AML-193 (cell line): ENCODE measurements around the gene GYPC.
A peak's percentile ranks its signal among the peaks of the same experiment; 100 is the strongest.
"Not testable (repeated sequence)": the region's sequence is repeated elsewhere in the genome, so short reads cannot be mapped to it uniquely, and the experiment has no call there.

Source experiments
- DNase-seq, 2 experiments: peaks; one replicate each; lab custom pipeline; 2025; lab: John Stamatoyannopoulos, UW

Gene GYPC

DNA sequence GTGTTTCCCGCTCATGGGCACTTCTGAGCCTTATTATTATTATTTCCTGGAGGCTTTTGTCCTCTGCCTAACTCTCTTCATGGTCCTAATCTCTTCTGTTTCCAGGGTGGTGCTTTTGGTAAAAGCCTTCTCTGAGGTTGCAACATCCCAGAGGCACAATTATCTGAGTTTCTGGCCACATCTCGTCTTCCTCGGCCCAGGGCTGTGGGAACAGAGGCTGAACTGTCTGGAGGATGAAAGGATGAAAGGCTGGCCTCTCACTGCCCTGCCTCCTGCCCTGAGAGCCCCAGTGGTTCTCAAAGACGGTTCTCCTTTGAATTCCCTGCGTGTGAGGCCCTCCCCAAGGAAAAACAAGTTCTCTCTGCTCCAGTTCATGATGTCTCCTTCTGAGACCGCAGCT, 13.8 kb downstream of the GYPC start:
- no peak for DNase-seq

DNA sequence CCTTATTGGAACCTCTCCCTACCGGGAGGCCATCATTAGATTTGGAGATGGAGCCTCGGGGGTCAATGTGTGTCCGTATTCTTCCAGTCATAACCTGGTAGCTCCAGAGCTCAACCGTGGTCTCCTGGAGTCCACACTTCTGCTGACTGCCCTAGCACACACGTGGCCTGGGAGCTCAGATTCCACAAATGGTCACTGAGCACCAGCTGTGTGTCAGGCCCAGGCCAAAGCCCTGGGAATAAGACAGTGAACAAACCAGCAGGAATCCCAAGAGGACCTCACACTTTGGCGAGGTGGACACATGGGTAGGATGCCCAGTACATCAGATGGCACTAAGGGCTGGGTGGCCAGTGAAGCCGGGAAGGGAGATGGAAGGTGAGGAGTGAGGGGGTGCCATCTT, 15.5 kb downstream of the GYPC start:
- DNase-seq = no peak

DNA sequence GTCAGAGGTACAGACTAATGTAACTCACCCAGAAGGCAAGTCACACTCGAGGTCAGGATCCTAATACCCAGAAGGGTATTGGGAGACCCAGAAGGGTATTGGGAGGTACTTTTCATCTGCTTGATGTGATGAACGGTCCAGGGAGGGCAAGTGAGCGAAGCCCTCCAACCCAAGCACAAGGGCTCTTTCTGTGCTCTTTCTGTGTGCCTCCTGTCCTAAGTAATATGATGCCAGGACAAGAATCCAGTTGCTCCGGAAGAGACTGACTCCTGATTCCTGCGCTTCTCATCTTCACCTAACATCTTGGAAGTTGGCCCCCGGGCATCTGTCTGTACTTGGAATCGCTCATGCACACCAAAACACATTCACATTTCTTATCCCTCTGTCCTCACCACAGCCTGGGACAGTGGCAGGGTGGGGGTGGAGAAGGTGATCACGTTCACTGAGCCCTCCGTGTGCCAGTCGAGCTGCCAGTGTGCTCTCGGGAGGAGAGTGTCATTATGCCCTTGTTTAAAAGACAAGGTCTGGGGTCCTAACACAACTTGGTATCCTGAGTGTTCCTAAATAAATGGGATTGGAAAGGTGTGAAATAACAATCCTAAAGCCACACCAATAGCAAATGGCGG, 17.1 kb downstream of the GYPC start:
- no peak for DNase-seq

DNA sequence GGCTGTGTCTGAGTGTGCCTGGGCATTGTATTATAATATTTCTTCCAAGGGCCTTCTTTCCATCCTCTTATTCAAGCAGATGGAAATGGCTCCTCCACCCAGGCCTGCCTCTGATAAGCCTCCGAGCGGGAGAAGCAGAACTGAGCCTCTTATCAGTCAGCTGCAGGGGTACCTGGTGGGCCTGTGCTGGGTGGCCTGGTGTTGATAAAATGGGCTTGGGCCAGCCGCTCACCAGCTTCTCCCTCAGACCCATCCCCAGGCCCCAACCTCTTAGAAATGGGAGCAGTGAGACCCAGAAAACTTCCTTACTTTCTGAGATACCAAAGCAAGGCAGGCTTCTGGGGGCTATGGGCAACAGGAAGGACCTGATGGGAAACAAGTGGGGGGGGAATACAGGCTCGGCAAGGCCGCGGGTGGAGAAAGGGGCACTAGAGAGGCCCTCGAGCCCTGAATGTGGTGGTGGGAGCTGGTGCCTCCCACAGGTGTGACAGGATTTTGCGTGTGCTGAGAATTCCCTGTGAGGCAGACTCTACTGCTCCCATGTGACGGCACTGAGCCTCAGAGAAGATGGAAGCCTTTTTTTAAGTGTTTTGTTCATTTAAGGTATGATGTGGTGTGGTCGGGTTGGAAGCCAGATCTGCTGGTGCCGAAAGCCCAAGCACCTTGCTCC, 18.3 kb downstream of the GYPC start:
- no peak for DNase-seq

DNA sequence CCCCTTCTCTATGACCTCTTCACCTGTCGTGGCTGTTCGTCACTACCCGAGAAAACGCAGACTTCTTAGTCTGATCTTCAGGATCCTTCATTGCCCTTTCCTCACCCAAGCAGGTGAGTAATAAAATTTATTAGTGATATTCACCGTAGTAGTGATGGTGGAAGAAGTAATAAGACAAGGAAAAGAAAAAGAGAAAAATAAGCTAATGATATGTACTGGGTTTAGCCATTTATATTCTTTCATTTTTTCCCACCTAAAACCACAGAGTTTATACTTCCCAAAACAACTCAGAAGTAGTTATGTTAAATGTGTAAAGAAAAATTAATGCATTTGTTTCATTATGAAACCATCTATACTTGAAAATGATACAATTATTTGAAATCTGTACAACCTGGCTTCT, 19.7 kb downstream of the GYPC start:
- no peak for DNase-seq

DNA sequence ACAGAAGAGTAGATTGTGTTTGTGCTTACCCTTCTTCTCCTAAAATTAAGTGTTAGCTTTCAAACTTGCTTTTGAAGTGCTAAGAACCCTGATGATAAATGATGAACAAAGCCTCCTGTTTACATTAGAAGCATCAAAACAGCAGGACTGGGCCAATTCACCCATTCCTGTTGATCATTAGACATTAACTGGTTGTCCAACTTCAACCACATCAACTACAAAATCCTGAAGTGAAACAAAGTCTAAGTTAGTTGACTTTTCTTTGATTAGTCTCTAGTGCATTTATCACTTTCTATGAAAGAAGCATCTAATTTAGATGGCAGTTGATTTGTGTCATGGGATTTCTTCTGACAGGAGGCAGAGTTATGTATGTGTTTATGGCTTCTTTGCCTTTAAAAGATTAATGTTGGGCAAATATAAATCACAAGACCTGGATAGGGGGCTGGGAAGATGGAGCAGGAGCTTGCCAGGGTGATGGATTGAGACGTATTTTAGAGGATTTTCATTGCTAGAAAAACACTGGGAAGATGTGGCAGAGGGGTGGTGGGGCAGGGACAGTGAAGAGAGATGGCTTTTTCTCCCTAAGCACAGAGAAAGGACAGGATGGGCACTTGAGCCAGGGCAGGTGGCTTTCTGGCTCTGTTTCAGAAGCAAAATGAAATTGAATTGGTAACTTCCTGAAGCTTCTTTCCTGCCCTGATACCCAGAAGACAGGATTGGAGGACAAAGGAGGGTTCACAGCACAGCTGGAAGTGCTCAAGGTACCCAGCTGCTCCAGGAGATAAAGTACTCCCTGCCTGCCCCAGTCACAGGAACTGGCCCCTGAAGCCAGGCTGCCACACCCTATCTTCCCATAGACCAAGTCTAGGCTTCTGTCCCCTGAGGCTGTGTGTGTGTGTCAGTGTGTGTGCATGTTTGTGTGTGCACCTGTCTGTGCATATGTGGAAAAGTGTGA, 20.5 kb downstream of the GYPC start:
- DNase-seq = no peak

DNA sequence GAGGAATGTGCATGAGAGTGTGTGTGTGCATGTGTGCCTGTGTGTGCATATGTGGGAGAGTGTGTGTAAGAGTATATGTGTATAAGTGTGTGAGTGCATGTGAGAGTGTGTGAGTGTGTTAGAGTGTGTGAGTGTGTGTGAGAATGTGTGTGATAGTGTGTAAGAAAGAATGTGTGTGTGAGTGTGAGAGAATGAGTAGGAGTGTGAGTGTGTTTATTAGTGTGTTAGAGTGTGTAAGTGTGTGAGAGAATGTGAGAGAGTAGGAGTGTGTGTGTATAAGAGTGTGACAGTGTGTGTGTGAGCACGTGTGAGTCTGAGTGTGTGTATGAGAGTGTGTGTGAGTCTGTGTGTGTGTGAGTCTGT, 21.2 kb downstream of the GYPC start:
- no peak for DNase-seq

DNA sequence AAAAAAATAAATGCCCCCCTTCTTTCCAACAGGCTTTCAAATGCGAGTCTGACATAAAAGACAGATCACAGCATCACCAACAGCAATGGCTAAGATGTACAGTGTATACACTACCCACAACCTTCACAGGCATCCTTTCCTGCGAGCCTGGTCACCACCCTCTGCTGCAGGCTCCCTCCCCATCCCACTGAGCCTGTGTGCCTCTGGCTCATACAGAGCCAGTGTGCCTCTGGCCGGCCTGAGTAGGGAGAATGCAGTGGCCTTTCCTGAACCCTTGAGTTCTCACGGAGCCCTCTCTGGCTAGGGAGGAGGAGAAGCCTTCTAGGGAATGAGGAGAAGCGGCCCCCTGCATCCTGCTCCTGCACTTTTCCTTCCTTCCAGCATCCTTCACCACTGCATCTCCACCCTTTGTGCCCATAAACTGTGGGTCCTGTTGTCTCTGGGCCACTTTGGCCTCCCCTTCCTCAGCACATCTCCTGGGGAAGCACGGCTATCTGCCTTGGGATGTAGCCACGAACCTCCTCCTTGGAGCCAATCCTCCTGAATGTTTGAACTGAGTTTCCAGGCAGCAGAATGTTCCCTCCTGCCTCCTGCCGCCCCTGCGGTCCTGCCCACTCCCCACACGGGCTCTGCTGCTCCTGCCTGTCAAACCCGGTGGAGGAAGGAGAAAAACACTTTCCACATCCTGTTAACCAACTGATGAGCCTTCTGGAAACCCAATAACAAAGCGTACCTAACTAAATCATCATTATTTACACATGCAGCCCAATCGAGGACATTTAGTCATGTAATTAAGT, 22.5 kb downstream of the GYPC start:
- no peak for DNase-seq

DNA sequence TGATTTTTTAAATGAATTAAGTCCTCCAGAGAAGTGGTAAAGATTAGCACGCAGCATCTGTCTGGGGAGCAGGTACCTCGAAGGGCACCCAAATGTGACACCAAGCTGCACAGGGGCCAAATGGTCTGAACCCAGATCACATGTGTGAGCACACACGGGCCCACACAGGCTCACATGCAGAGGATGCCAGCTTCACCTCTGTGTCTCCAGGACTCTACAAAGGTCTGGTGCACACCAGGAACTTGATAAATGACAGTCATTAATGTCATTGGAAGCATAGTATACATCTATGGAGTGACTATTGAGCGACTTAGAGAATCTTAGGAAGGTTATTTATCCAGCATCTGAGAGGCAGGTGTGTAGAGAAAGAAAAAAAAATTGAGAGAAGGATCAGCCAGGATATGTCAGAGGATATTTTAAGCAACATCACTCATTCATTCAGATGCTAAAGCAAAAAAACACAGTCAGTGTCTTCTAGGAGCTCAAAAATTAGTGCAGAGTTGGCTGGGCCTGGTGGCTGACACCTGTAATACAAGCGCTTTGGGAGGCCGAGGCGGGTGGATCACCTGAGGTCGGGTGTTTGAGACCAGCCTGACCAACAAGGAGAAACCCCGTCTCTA, 23.2 kb downstream of the GYPC start:
- DNase-seq = no peak

DNA sequence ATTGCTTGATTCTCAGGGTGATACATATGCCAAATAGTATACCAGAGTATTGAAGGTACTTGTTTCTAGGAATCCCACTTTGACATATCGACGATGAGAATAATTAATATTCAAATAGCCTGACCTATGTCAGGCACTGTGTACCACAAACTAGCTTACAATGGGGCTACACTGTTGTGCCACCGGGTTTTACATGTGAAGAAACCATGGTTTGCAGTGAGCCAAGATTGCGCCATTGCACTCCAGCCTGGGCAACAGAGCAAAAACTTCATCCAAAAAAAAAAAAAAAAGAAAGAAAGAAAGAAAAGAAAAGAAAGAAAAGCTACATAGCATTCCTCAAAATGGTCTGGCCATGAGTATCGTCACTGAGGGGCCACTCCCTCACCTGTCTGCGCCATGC, 25.5 kb downstream of the GYPC start:
- DNase-seq = peak in 1 of 2 experiments; percentile 6

DNA sequence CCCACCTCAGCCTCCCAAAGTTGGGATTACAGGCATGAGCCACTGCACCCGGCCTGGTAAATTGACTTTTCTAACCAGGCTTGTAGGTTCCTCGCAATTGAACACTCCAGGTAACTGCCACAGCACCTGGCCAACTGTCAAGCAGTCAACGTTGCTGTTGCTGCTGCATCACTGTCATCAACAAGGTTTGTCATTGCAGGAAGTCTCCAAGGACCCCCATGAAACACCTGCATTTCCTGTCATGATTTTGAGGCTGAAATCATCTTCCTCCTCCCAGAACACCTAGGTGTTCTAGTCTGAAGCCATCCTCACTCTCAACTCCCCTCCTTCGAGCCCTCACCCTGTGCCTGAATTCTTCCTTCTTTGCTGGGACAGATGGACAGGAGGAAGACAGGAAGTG, 29.7 kb downstream of the GYPC start:
- DNase-seq = no peak

DNA sequence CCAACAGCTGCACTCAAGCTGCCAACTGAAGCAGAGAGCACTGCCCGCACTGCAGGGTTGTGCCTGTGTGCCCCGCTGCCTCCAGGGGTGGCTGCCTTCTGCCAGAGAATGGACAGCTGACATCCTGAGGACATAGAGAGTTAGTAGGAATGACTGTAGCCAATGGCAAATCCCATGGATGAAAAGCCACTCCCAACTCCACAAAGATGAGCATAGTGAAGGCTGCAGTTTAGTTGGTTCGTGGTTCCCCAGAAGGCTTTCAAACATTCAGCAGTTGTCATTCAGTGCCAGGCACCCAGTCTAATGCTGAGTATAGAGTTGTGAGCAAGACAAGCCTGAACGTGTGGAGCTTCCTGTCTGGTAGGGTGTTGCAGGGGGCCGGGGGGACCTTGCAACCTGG, 30.3 kb downstream of the GYPC start:
- no peak for DNase-seq

DNA sequence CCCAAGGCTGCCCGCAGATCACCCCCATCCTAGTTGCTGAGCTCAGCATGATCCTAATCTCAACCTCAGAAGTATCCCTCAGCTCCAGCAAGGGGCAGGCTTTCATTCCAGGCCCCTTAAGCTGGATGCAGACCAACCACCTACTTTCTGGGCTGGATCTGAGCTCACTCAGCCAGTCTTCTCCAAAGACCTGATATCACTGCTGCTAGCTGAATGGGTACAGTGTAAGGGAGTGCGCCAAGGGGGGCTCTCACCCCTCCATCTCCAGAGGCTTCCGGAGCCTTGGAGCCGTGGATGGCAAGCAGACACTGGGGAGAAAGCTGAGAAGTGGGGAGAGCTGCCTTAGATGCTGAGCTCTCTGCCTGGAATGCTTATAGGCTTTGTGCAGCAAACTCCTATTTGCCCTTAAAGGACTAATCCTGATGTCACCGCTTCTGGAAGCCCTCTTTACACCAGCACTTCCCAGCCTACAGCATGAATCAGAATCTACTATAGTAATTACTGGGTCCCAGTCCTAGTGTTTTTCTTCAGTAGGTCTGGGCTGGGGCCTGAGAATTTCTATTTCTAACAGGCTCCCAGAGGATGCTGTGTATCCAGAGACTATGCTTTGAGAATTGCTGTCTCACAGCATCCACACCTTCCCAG, 31.0 kb downstream of the GYPC start:
- DNase-seq = no peak

DNA sequence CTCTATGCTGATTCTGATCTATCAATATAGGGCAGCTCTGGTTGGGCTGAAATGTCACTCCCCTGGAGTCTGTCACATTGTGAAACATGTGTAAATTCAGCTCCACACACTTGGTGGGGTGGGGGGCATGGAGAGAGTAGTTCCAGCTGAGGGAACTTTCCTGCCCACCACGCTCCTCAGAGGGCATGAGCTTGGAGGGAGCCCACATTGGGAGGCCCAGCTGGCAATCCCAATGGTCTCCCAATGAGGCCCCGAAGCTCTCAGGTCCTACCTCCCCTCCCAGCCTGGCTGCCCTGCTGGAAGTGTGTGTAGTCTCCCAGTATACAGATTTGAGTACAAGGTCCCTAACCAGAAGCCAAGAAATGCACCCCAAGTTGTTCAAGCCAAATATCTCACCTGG, 31.5 kb downstream of the GYPC start:
- DNase-seq = no peak

DNA sequence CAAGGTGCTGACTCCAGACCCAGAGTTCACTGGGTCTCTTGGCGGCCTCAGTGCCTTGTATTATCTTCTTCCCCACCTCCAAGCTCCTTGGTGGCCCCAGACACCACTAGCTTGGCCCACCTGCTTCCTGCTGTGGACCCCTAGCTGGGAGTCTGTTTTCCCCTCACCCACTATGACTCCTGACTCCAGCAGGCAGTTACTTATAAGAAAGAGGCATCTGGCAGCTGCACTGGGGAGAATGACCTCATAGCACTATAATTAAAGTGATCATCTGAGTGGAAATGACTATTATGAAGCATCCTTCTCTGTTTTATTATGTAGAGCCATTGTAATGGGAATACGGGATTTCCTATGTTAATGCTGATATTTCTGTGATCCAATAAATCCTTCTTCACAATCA, 32.6 kb downstream of the GYPC start:
- not testable (repeated sequence) for DNase-seq

DNA sequence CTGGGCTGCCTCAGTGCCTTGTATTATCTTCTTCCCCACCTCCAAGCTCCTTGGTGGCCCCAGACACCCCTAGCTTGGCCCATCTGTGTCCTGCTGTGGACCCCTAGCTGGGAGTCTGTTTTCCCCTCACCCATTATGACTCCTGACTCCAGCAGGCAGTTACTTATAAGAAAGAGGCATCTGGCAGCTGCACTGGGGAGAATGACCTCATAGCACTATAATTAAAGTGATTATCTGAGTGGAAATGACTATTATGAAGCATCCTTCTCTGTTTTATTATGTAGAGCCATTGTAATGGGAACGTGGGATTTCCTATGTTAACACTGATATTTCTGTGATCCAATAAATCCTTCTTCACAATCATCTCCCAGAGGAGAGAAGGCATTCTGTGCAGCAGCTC, 36.3 kb downstream of the GYPC start:
- DNase-seq = not testable (repeated sequence)

DNA sequence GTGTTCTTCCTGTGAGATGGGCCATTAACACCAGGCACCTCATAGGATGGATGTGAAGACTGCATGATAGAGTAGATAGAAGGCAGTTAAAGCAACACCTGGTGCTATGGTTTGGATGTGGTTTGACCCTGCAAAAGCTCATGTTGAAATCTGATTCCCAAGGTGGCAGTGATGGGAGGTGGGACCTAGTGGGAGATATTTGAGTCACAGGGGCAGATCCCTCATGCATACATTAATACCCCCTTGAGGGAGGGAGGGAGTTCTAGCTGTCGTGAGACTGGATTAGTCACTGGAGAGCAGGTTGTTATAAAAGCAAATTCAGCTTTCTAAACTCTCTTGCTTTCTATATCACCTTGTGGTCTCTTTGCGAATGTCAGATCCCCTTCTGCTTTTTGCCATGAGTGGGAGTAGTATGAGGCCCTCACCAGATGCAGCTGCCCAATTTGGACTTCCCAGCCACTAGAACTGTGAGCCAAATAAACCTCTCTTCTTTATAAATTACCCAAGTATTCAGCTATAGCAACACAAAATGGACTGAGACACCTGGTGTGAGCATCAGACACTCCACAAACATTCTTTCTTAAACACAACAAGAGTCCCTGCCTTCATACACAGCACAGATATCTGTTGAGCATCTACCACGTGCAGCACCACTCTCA, 37.1 kb downstream of the GYPC start:
- DNase-seq = not testable (repeated sequence)

DNA sequence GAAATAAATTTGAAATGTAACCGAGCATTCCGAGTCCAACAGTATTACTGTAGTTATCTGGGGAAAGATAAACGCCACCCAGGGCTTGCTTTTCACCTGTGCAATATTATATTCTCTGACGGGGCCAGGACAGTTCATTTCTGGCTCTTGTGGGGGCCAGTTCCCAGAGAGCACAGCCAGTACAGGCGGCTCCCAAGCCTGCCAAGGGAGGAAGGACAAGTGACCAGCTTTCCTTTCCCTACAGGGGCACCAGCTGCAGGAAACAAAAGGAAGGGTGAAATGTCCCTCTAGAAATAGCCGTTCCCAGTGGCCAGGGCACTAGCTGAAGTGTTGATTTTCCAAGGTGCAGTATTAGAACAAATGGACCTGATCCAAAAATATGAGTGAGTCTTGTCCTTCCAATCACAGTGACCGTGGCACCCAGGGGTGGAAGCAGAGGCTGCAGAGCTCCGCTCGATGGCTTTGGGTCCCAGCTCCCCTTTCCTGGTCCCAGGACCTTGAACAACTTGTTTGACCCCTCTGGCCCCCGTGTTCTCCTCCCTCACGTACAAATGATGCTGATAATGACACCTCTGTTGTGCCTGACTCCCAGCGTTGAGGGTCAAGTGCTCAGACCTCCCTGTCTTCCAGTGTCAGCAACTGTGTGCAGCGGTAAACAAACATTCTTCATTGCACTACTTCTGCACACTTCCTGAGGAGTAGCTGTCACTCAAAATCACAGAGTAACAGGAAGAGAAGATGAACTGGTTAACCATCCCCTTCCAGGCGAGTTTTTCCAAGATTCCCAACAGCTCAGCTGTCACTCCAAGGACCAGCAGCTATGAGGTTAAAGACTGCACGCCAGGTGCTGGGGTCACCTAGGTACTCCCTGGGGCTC, 40.9 kb downstream of the GYPC start:
- no peak for DNase-seq

DNA sequence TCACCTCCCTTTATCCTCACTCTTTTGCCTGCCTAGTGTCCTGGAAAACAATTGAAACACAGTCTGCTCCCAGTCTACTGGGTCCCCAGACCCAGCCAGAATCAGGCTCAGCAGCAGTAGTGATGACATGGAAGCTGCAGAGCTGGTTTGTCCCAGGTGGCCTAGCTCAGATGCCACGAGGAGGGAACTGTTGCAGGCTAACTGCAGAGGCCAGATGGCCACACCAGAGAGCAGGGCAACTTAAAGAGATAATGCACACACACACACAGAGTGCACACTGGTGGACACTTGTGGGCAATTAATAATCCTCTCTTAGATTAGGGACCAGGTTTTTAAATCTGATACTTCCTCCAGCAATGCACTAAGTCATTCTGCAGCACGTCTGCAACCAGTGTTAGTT, 42.4 kb downstream of the GYPC start:
- no peak for DNase-seq

DNA sequence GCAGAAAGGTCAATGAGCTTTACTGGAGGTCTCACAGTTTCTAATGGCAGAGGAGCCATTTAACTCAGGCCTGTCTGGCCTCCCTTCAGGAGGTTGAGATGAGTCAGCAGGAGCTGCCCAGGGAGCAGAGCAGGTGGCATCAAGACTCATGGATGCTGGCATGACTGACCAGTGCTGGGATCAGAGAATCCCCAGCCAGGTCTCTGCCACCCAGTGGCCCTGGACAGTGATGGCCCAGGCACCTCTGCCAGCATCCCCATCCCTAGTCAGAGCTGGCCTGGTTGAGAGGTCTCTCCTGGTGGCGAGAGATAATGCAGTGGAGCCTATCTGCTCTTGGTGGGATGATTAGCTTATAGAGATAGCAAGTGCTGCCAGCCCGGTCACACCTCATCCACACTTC, 43.1 kb downstream of the GYPC start:
- no peak for DNase-seq
